NK-92 (cell line): ENCODE results near the gene CSNK1A1.
"Not testable (repeated sequence)": the region's sequence is repeated elsewhere in the genome, so short reads cannot be mapped to it uniquely, and the experiment has no call there.

Experiments
- DNase-seq: peaks from one replicate; lab custom pipeline; 2025; ENCODE audit not compliant: unreplicated experiment; lab: John Stamatoyannopoulos, UW

The CSNK1A1 gene

GRCh38 chr5:149457393-149457763 lies 93.9 kb downstream of the CSNK1A1 start:
- no peak for DNase-seq

- no peak for DNase-seq
Observed at GRCh38 chr5:149456597-149457392, 94.4 kb downstream of the CSNK1A1 start.

GRCh38 chr5:149455889-149456409 lies 95.3 kb downstream of the CSNK1A1 start:
- no peak for DNase-seq

GRCh38 chr5:149453618-149454415 lies 97.4 kb downstream of the CSNK1A1 start:
- no peak for DNase-seq

GRCh38 chr5:149452665-149453617 lies 98.3 kb downstream of the CSNK1A1 start:
- no peak for DNase-seq

- DNase-seq = no peak
Observed at GRCh38 chr5:149452007-149452664, 99.1 kb downstream of the CSNK1A1 start.

GRCh38 chr5:149450199-149450598 lies 101.0 kb downstream of the CSNK1A1 start:
- no peak for DNase-seq

- DNase-seq = no peak
Observed at GRCh38 chr5:149448831-149449714, 102.2 kb downstream of the CSNK1A1 start.

GRCh38 chr5:149448431-149448830 lies 102.8 kb downstream of the CSNK1A1 start:
- DNase-seq = no peak

GRCh38 chr5:149447373-149448367 lies 103.6 kb downstream of the CSNK1A1 start:
- no peak for DNase-seq

GRCh38 chr5:149446794-149447193 lies 104.4 kb downstream of the CSNK1A1 start:
- DNase-seq = not testable (repeated sequence)

GRCh38 chr5:149445739-149446369 lies 105.4 kb downstream of the CSNK1A1 start:
- DNase-seq = no peak

GRCh38 chr5:149445343-149445738 lies 105.9 kb downstream of the CSNK1A1 start:
- DNase-seq = no peak

- DNase-seq = not testable (repeated sequence)
Observed at GRCh38 chr5:149444430-149444829, 106.8 kb downstream of the CSNK1A1 start.

GRCh38 chr5:149443210-149443609 lies 108.0 kb downstream of the CSNK1A1 start:
- no peak for DNase-seq

- no peak for DNase-seq
Observed at GRCh38 chr5:149442563-149443182, 108.6 kb downstream of the CSNK1A1 start.
